HFF-Myc (cell line): Measurements from ENCODE around the gene SPRY1.

ENCODE experiments used
- DNase-seq: peaks from one replicate; pipeline ENCODE4 v3.0.0-alpha.2; 2011; ENCODE audit warnings: low read depth; ENCODE audit errors: extremely low read depth
- H3K4me3 ChIP-seq: replicated peaks from 2 replicates; pipeline ENCODE4 v1.5.1; 2011; ENCODE audit warnings: low read depth, mild to moderate bottlenecking, control low read depth, low read length
- CTCF ChIP-seq: IDR thresholded peaks from 2 replicates; pipeline ENCODE4 v1.5.1; 2012; ENCODE audit warnings: mild to moderate bottlenecking, low read depth, low read length, control low read depth; ENCODE audit errors: missing control alignments

The SPRY1 gene

GRCh38 chr4:123366144-123366748, 30.3 kb upstream of the SPRY1 start:
- no peak for TF ChIP-seq CTCF
- DNase-seq = no peak

GRCh38 chr4:123378794-123379193, 17.8 kb upstream of the SPRY1 start:
- no peak overlapping the region for H3K4me3 ChIP-seq
- no peak for TF ChIP-seq CTCF
- DNase-seq = no peak

More at GRCh38 chr4:123366144-123366748, 30.3 kb upstream of the SPRY1 start:
- H3K4me3 ChIP-seq = no peak overlapping the region

- no peak for DNase-seq
- TF ChIP-seq CTCF = no peak
- H3K4me3 ChIP-seq = no peak overlapping the region
Measured at GRCh38 chr4:123379392-123379791, 17.2 kb upstream of the SPRY1 start.

GRCh38 chr4:123380728-123381716, 15.6 kb upstream of the SPRY1 start:
- no peak for DNase-seq
- TF ChIP-seq CTCF = no peak
- no peak overlapping the region for H3K4me3 ChIP-seq

GRCh38 chr4:123381996-123382395, 14.6 kb upstream of the SPRY1 start:
- H3K4me3 ChIP-seq = no peak overlapping the region
- no peak for TF ChIP-seq CTCF

GRCh38 chr4:123383566-123383965, 13.0 kb upstream of the SPRY1 start:
- no peak for TF ChIP-seq CTCF
- DNase-seq = no peak
- no peak overlapping the region for H3K4me3 ChIP-seq

More at GRCh38 chr4:123381996-123382395, 14.6 kb upstream of the SPRY1 start:
- DNase-seq = no peak
